SIG-M5 treated with dmso at 0.1 percent for 504 hours (cell line): ENCODE measurements around the gene NLK.

Source experiments
- DNase-seq: peaks from one replicate; lab custom pipeline; 2025; ENCODE audit not compliant: unreplicated experiment; lab: John Stamatoyannopoulos, UW

NLK gene

GRCh38 chr17:28039251-28039650, 3.2 kb upstream of the NLK start:
- no peak for DNase-seq

- DNase-seq: no peak
These were observed 2.1 kb upstream of the NLK start for GRCh38 chr17:28040406-28040805.

- DNase-seq: peak; percentile 99
These were observed 1.2 kb upstream of the NLK start for GRCh38 chr17:28041068-28041843.

GRCh38 chr17:28041844-28042656, 427 bp upstream of the NLK start:
- no peak for DNase-seq

GRCh38 chr17:28042721-28043291, 329 bp downstream of the NLK start:
- no peak for DNase-seq

GRCh38 chr17:28043296-28043695, 819 bp downstream of the NLK start:
- DNase-seq: no peak

- no peak for DNase-seq
These were observed 1.3 kb downstream of the NLK start for GRCh38 chr17:28043741-28044140.

GRCh38 chr17:28045304-28045703, 2.8 kb downstream of the NLK start:
- no peak for DNase-seq

GRCh38 chr17:28046034-28046825, 3.8 kb downstream of the NLK start:
- no peak for DNase-seq

GRCh38 chr17:28047806-28048205, 5.3 kb downstream of the NLK start:
- no peak for DNase-seq

- DNase-seq: no peak
These were observed 6.6 kb downstream of the NLK start for GRCh38 chr17:28049071-28049470.

GRCh38 chr17:28053044-28053670, 10.7 kb downstream of the NLK start:
- no peak for DNase-seq

- DNase-seq: no peak
These were observed 11.2 kb downstream of the NLK start for GRCh38 chr17:28053725-28054124.

GRCh38 chr17:28055546-28056275, 13.2 kb downstream of the NLK start:
- no peak for DNase-seq

GRCh38 chr17:28056276-28056620, 13.8 kb downstream of the NLK start:
- no peak for DNase-seq

- DNase-seq: peak; percentile 40
These were observed 15.3 kb downstream of the NLK start for GRCh38 chr17:28057731-28058246.

GRCh38 chr17:28059675-28060074, 17.2 kb downstream of the NLK start:
- no peak for DNase-seq

GRCh38 chr17:28065706-28066105, 23.2 kb downstream of the NLK start:
- DNase-seq: peak; percentile 15

- DNase-seq: no peak
These were observed 26.6 kb downstream of the NLK start for GRCh38 chr17:28069061-28069460.

- no peak for DNase-seq
These were observed 28.7 kb downstream of the NLK start for GRCh38 chr17:28071179-28071578.
